VCaP (cell line): ENCODE measurements around the gene ELK4.

Experiments used
- H3K27ac ChIP-seq: fragments of 450-650 bp; 2 replicates; pipeline ENCODE4 v1.5.1; 2017
- CTCF ChIP-seq: fragments of 450-650 bp; conservative IDR thresholded peaks from 2 replicates; pipeline ENCODE4 v1.5.1; 2017; ENCODE audit warnings: mild to moderate bottlenecking, moderate library complexity

The ELK4 gene

GRCh38 chr1:205593967-205594366 lies 37.8 kb downstream of the ELK4 start:
- no peak overlapping the region for H3K27ac ChIP-seq
- no peak for TF ChIP-seq CTCF

- no peak overlapping the region for H3K27ac ChIP-seq
- TF ChIP-seq CTCF: no peak
These were observed 38.3 kb downstream of the ELK4 start for GRCh38 chr1:205593532-205593931.

GRCh38 chr1:205592443-205593003 lies 39.3 kb downstream of the ELK4 start:
- TF ChIP-seq CTCF: no peak
- H3K27ac ChIP-seq: peak overlapping the region; percentile 78

DNA sequence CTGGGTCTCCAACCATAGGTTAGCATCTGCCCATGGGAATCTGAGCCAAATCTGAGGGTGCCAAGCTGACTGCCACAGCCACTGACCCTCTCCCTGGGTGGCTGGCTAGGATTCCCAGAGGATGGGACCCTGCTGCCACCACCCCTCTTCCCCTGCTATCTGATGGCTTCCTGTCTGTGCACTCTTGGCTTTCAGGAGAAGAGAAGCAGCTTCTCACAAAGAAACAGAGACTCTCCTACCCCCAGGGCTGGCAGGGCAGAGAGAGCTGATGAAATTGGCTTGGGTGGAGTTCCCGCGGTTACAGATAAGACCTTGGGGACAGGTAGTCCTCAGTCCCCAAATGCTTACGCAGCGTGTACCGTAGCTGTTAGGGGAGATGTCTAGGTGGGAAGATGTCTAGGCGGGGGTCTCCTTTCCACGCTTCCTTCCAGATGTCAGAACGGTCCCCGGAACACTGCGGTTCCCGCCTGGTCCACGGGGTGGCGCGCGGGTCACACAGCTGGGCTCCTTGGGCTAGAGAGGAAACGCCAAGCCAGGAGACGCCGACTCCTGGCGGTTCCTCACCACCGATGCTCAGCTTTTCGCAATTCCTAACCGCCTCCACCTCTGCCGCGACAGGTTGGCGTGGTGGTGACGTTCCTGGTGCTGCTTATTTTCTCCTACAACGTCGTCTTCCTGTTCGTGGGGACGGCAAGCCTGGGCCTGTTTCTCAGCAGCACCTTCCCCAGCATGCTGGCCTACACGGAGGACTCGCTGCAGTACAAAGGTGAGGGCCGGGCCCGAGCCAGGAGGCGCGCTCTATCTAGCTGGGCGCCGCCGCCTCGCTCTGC lies 40.1 kb downstream of the ELK4 start:
- peak overlapping the region; percentile 78 for H3K27ac ChIP-seq
- TF ChIP-seq CTCF: peak; percentile 97

DNA sequence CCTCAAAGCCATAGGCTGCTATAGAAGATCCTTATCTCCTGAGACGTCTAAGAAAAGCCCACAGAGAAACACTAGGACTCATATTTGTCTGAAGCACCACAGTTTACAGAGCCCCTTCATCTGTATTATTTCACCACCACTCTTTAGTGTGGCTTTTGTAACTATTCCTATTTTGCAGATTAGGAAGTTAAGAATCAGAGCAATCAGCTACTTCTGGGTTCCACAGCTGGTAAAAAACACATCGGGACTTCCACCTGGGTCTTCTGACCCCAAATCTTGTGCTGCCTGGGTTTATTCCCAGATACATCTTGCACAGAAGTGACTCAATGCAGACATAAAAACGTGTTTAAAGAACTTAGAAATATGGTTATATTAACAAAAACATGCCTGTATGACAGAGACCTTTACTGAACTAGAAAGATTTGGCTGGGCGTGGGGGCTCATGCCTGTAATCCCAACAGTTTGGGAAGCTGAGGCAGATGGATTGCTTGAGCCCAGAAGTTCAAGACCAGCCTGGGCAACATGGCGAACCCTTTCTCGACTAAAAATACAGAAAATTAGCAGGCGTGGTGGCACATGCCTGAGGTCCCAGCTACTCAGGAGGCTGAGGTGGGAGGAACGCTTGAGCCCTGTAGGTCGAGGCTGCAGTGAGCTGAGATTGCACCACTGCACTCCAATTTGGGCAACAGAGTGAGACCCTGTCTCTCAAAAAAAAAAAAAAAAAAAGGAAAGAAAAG lies 40.9 kb downstream of the ELK4 start:
- H3K27ac ChIP-seq: peak overlapping the region; percentile 78
- no peak for TF ChIP-seq CTCF

- H3K27ac ChIP-seq: no peak overlapping the region
- no peak for TF ChIP-seq CTCF
These were observed 41.4 kb downstream of the ELK4 start for GRCh38 chr1:205590457-205590768.

DNA sequence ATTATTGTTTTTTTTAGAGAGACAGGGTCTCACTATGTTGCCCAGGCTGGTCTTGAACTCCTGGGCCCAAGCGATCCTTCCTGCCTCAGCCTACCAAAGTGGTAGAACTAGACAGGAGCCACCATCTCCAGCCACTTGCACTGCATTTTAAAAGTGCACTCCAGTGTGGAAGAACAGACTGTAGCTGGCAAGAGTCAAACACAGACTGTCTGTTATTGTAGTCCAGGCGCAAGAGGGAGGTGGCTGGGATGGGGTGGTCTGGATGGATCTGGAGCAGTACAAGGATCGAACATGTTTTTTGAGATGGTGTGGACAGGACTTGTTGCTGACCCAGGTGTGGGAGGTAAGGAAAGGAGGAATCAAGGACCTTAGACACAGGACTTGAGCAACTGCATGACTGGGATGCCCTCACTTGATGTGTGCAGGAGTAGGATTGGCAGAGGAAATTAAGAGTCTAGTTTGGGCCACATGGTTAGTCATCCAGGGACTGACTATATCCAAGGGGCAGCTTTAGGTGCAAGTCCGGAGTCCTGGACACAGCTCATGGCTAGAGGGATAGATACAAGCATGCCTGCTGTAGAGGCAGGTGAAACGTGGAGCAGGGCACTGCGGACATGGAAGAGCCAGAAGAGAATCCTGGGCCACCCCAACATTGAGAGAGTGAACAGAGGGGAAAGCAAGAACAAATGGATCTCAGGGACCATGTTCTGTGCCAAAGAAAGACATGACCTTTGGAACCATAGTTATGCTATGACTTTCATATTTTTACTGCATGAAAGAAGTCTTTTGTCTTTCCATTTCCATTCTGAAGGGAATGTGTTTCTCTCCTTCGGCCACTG lies 42.0 kb downstream of the ELK4 start:
- no peak for TF ChIP-seq CTCF
- no peak overlapping the region for H3K27ac ChIP-seq
